Measurements from ENCODE around the gene AP4S1.
A peak's percentile ranks its signal among the peaks of the same experiment; 100 is the strongest.
"Not testable (repeated sequence)": the region's sequence is repeated elsewhere in the genome, so short reads cannot be mapped to it uniquely, and the experiment has no call there.

Gene AP4S1

GRCh38 chr14:31009836-31010574 is 15.4 kb upstream of the AP4S1 start:
- DNase-seq: no peak

- DNase-seq: no peak
Observed at GRCh38 chr14:31010935-31011334, 14.5 kb upstream of the AP4S1 start.

GRCh38 chr14:31013841-31014240 is 11.6 kb upstream of the AP4S1 start:
- no peak for DNase-seq

- no peak for DNase-seq
Observed at GRCh38 chr14:31018057-31018645, 7.3 kb upstream of the AP4S1 start.

GRCh38 chr14:31020834-31021575 is 4.4 kb upstream of the AP4S1 start:
- DNase-seq: no peak

- DNase-seq: no peak
Observed at GRCh38 chr14:31021576-31021949, 3.9 kb upstream of the AP4S1 start.

GRCh38 chr14:31022386-31022785 is 3.1 kb upstream of the AP4S1 start:
- DNase-seq: no peak

GRCh38 chr14:31024010-31024480 is 1.4 kb upstream of the AP4S1 start:
- no peak for DNase-seq

- DNase-seq: no peak
Observed at GRCh38 chr14:31024577-31025366, 677 bp upstream of the AP4S1 start.

GRCh38 chr14:31026077-31026449 is 614 bp downstream of the AP4S1 start, which contains the start of gene STRN3:
TSS of gene STRN3 (minus strand) at chr14:31026379. CDS start at chr14:31026185, 194 bp downstream.
- no peak for DNase-seq

GRCh38 chr14:31026450-31027235 is 1.2 kb downstream of the AP4S1 start:
- DNase-seq: peak; percentile 90

- no peak for DNase-seq
Observed at GRCh38 chr14:31027847-31028246, 2.4 kb downstream of the AP4S1 start.

- no peak for DNase-seq
Observed at GRCh38 chr14:31029016-31029970, 3.8 kb downstream of the AP4S1 start.

GRCh38 chr14:31030469-31030868 is 5.0 kb downstream of the AP4S1 start:
- DNase-seq: no peak

- no peak for DNase-seq
Observed at GRCh38 chr14:31036552-31036951, 11.1 kb downstream of the AP4S1 start.

- no peak for DNase-seq
Observed at GRCh38 chr14:31037709-31038221, 12.3 kb downstream of the AP4S1 start.

GRCh38 chr14:31038521-31039166 is 13.2 kb downstream of the AP4S1 start:
- DNase-seq: no peak

GRCh38 chr14:31042300-31042699 is 16.9 kb downstream of the AP4S1 start:
- no peak for DNase-seq

- not testable (repeated sequence) for DNase-seq
Observed at GRCh38 chr14:31042893-31043292, 17.4 kb downstream of the AP4S1 start.

- no peak for DNase-seq
Observed at GRCh38 chr14:31043379-31043778, 17.9 kb downstream of the AP4S1 start.

All from stimulated activated CD4-positive, alpha-beta T cell treated with anti-CD3 and anti-CD28 coated beads, Interleukin-1b, Interleukin-23, amount 100 ng/mL, for 48 hours (primary cell).